CD4-positive, alpha-beta T cell (primary cell): ENCODE data around the gene NOPCHAP1. TPM values are rescaled to one million over a fixed set of nuclear protein-coding genes. Genes with fewer than 3 reads are reported as not detected.

Experiments used
- ATAC-seq: fragments of 200-7000 bp; cut with Tn5 transposase; one replicate; pipeline ENCODE4 v1.10.0; 2022; ENCODE audit warnings: mild to moderate bottlenecking; ENCODE audit not compliant: poor library complexity
- CTCF ChIA-PET: fragments of 350-600 bp; sonication (Branson Sonifier 250); formaldehyde crosslinking; loops from one replicate; lab custom pipeline; 2021; ENCODE audit warnings: antibody characterized with exemption, inconsistent platforms; lab: Charles Lee
- POLR2A ChIA-PET: fragments of 350-600 bp; sonication (Branson Sonifier 250); formaldehyde crosslinking; loops from one replicate; lab custom pipeline; 2021; ENCODE audit warnings: antibody characterized with exemption, inconsistent platforms; lab: Charles Lee
- DNase-seq, 14 experiments: peaks; one replicate each; pipeline ENCODE4 v3.0.0-alpha.2; 2013 to 2020; ENCODE audit warnings: mixed read lengths in 2 of 14
- H3K27ac ChIP-seq, 2 donors: one replicate each; pipeline versions ENCODE4 v1.5.1 to v1.7.0; 2013; ENCODE audit warnings: low read length in 2 of 2, low read depth in 1 of 2, mild to moderate bottlenecking in 1 of 2
- H3K27me3 ChIP-seq, 2 experiments: 1 replicate in 1 of 2; 2 replicates in 1 of 2; pipeline versions ENCODE4 v1.6.1 to v1.7.0; 2013; ENCODE audit warnings: low read length in 2 of 2, control low read depth in 1 of 2, mild to moderate bottlenecking in 1 of 2, moderate library complexity in 1 of 2; ENCODE audit not compliant: insufficient read depth in 2 of 2, control insufficient read depth in 1 of 2
- H3K36me3 ChIP-seq: one replicate; pipeline ENCODE4 v1.6.1; 2013; ENCODE audit warnings: low read length, control low read depth; ENCODE audit not compliant: insufficient read depth
- H3K4me1 ChIP-seq: one replicate; pipeline ENCODE4 v1.6.1; 2013; ENCODE audit warnings: low read length, control low read depth; ENCODE audit not compliant: insufficient read depth
- H3K4me3 ChIP-seq: one replicate; pipeline ENCODE4 v1.5.1; 2013; ENCODE audit warnings: mild to moderate bottlenecking, low read length, moderate library complexity
- H3K9me3 ChIP-seq, 2 experiments: 1 replicate in 1 of 2; 2 replicates in 1 of 2; pipeline versions ENCODE4 v1.6.1 to v1.7.0; 2013; ENCODE audit warnings: low read length in 2 of 2, mild to moderate bottlenecking in 2 of 2, control low read depth in 1 of 2, moderate library complexity in 1 of 2; ENCODE audit not compliant: control insufficient read depth in 1 of 2, insufficient read depth in 1 of 2
- H3K27ac Mint-ChIP-seq: one replicate; pipeline ENCODE4 v1.8.0; 2020; ENCODE audit warnings: mixed read lengths
- H3K27me3 Mint-ChIP-seq: one replicate; pipeline ENCODE4 v1.8.0; 2021; ENCODE audit warnings: mixed read lengths
- H3K36me3 Mint-ChIP-seq: one replicate; pipeline ENCODE4 v1.8.0; 2021; ENCODE audit warnings: low read depth, mixed read lengths
- H3K4me1 Mint-ChIP-seq: one replicate; pipeline ENCODE4 v1.8.0; 2021; ENCODE audit warnings: low read depth, mixed read lengths
- H3K4me3 Mint-ChIP-seq: one replicate; pipeline ENCODE4 v1.8.0; 2020; ENCODE audit warnings: mild to moderate bottlenecking, mixed read lengths
- H3K9me3 Mint-ChIP-seq: one replicate; pipeline ENCODE4 v1.8.0; 2020; ENCODE audit warnings: mixed read lengths
- intact Hi-C, 2 experiments: fragments of 100-400 bp; cut with DNase I in 1 of 2; cut with micrococcal nuclease in 1 of 2; formaldehyde crosslinking; loops; one replicate each; pipeline versions ENCODE4 v1.15.1 to v1.9.0; 2023 to 2025; cut with DNase I, micrococcal nuclease
- total RNA-seq, 174 experiments: library from RNA in 2 of 174; stranded (reverse) in 2 of 174; gene quantifications; one replicate each; pipeline ENCODE4 v1.2.3 and lab custom pipeline; 2021 to 2026
- TF ChIP-seq, protein P1 (sequence below): fragments of 200-600 bp; IDR thresholded peaks from one replicate; pipeline ENCODE4 v1.8.0; 2022; ENCODE audit warnings: antibody characterized with exemption, mild to moderate bottlenecking

Gene NOPCHAP1
- total RNA-seq, 2 experiments from 2014 or later = 10.1 to 11.8 TPM

DNA sequence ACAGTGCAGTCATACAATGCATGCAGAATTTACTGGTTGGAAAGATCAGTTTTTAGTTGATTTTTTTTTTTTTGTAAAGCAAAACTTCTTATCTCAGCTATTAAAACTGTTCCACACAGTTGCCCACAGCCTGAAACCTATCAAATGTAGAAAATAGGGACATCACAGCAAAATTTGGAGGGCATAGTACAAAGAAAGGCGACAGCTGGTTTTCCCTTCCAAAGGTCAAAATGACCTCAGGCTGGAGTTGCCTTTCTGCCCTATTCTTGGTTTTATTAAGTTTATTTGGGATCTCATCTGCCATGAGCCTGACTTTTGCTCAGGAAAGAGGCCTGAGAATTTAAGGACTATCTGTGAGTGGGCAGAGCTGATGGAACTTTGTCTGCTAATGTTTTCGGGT lies 28.5 kb downstream of the NOPCHAP1 start:
- no peak overlapping the region for H3K27ac ChIP-seq
- peaks cover 5% of the 10 kb centered on the region for H3K36me3 ChIP-seq
- Mint-ChIP-seq H3K36me3 (peaks cover 66% of the 10 kb centered on the region), H3K9me3 (peaks cover 5% of the 10 kb centered on the region), H3K27ac (no peak overlapping the region), H3K27me3 (no peaks in the 10 kb centered on the region), H3K4me1 (no peaks in the 10 kb centered on the region), H3K4me3 (no peak overlapping the region)
- no peaks in the 10 kb centered on the region for H3K27me3 ChIP-seq
- no peak for ATAC-seq
- CTCF ChIA-PET = interaction anchor here (1.4 kb wide), 1 partner anchor 633 kb away, joined by 3 read pairs; no protein-coding TSS in a partner anchor
- H3K4me3 ChIP-seq = no peak overlapping the region
- no peak for DNase-seq
- no peaks in the 10 kb centered on the region for H3K9me3 ChIP-seq
- intact Hi-C loops = no loop called here
- no peaks in the 10 kb centered on the region for H3K4me1 ChIP-seq
- POLR2A ChIA-PET = no interaction called here
- TF ChIP-seq, protein P1, sequence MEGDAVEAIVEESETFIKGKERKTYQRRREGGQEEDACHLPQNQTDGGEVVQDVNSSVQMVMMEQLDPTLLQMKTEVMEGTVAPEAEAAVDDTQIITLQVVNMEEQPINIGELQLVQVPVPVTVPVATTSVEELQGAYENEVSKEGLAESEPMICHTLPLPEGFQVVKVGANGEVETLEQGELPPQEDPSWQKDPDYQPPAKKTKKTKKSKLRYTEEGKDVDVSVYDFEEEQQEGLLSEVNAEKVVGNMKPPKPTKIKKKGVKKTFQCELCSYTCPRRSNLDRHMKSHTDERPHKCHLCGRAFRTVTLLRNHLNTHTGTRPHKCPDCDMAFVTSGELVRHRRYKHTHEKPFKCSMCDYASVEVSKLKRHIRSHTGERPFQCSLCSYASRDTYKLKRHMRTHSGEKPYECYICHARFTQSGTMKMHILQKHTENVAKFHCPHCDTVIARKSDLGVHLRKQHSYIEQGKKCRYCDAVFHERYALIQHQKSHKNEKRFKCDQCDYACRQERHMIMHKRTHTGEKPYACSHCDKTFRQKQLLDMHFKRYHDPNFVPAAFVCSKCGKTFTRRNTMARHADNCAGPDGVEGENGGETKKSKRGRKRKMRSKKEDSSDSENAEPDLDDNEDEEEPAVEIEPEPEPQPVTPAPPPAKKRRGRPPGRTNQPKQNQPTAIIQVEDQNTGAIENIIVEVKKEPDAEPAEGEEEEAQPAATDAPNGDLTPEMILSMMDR = no peak

DNA sequence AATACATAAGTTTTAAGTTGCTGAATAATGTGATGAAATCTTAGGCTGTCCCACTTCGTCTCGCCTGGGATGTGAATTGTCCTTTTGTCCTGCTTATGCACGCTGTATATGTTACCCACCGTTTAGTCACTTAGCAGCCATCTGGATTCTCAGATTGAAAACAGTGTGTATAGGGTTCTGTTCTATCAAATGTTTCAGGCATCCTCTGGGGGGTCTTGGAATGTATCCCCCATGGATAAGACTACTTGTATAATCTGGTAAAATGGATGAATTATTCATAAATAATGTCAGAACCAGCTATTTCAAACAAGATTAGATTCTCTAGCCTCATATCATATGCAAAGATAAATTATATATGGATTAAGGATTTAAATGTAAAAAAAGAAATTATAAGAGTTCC lies 29.4 kb downstream of the NOPCHAP1 start:
- Mint-ChIP-seq H3K4me3 (no peak overlapping the region), H3K9me3 (peaks cover 3% of the 10 kb centered on the region), H3K4me1 (no peaks in the 10 kb centered on the region), H3K27ac (no peak overlapping the region), H3K27me3 (no peaks in the 10 kb centered on the region), H3K36me3 (peaks cover 57% of the 10 kb centered on the region)
- H3K27me3 ChIP-seq = no peaks in the 10 kb centered on the region
- no peaks in the 10 kb centered on the region for H3K4me1 ChIP-seq
- DNase-seq (no peak), ATAC-seq (no peak)
- TF ChIP-seq, protein P1 = no peak
- ChIA-PET CTCF (interaction anchor here (1.4 kb wide), 1 partner anchor 634 kb away, joined by 3 read pairs; no protein-coding TSS in a partner anchor), POLR2A (no interaction called here)
- no peak overlapping the region for H3K4me3 ChIP-seq
- H3K27ac ChIP-seq = no peak overlapping the region
- intact Hi-C loops = no loop called here
- no peaks in the 10 kb centered on the region for H3K9me3 ChIP-seq
- H3K36me3 ChIP-seq = peaks cover 5% of the 10 kb centered on the region

DNA sequence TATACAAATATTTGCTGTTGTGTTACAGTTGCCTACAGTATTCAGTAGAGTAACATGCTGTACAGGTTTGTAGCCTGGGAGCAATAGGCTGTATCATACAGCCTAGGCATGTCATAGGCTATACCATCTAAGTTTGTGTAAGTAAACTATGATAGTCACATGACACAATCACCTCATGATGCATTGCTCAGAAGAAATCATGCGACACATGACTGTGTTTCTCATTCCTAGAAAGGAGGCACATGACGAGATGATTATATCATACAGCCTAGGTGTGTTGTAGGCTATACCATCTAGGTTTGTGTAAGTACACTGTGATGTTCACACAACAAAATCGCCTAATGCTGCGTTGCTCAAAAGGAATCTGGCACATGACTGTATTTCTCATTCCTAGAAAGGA lies 31.9 kb downstream of the NOPCHAP1 start:
- H3K36me3 Mint-ChIP-seq = peaks cover 32% of the 10 kb centered on the region
- intact Hi-C loops = no loop called here
- POLR2A ChIA-PET = interaction anchor here (1.4 kb wide), 1 partner anchor 15 kb away, joined by 3 read pairs; no protein-coding TSS in a partner anchor
- H3K27ac Mint-ChIP-seq = no peak overlapping the region
- H3K36me3 ChIP-seq = peaks cover 3% of the 10 kb centered on the region
- H3K4me1 ChIP-seq = no peaks in the 10 kb centered on the region
- H3K9me3 ChIP-seq = no peaks in the 10 kb centered on the region
- TF ChIP-seq, protein P1 = no peak
- CTCF ChIA-PET = no interaction called here
- no peaks in the 10 kb centered on the region for H3K4me1 Mint-ChIP-seq
- no peak overlapping the region for H3K4me3 ChIP-seq
- H3K27me3 ChIP-seq = no peaks in the 10 kb centered on the region
- no peak overlapping the region for H3K27ac ChIP-seq
- no peak overlapping the region for H3K4me3 Mint-ChIP-seq
- DNase-seq (no peak), ATAC-seq (no peak)
- no peaks in the 10 kb centered on the region for H3K9me3 Mint-ChIP-seq
- H3K27me3 Mint-ChIP-seq = no peaks in the 10 kb centered on the region
